Effector memory CD8-positive, alpha-beta T cell (primary cell): Measurements from ENCODE around the gene FAM50A.

Source experiments
- ATAC-seq: fragments of 150-1000 bp; cut with Tn5 transposase; replicated peaks from 2 replicates; pipeline ENCODE4 v1.10.0; 2021; ENCODE audit warnings: mild to moderate bottlenecking, moderate library complexity
- DNase-seq, 3 experiments: peaks; one replicate each; pipeline ENCODE4 v3.0.0; 2021
- H3K27ac Mint-ChIP-seq, 2 donors: one replicate each; pipeline ENCODE4 v1.8.0; 2022; ENCODE audit warnings: mild to moderate bottlenecking in 2 of 2, mixed read lengths in 2 of 2, moderate library complexity in 2 of 2
- H3K27me3 Mint-ChIP-seq, 2 donors: one replicate each; pipeline ENCODE4 v1.8.0; 2022; ENCODE audit warnings: mixed read lengths in 2 of 2
- H3K36me3 Mint-ChIP-seq: one replicate; pipeline ENCODE4 v1.8.0; 2022; ENCODE audit warnings: mild to moderate bottlenecking, moderate library complexity, mixed read lengths; ENCODE audit not compliant: insufficient read depth
- H3K4me1 Mint-ChIP-seq, 2 donors: one replicate each; pipeline ENCODE4 v1.8.0; 2022; ENCODE audit warnings: low read depth in 2 of 2, mixed read lengths in 2 of 2
- H3K4me3 Mint-ChIP-seq, 2 donors: one replicate each; pipeline ENCODE4 v1.8.0; 2022; ENCODE audit warnings: mild to moderate bottlenecking in 2 of 2, mixed read lengths in 2 of 2, moderate library complexity in 2 of 2
- H3K9me3 Mint-ChIP-seq, 2 donors: one replicate each; pipeline ENCODE4 v1.8.0; 2022; ENCODE audit warnings: mixed read lengths in 2 of 2

The FAM50A gene

GRCh38 chrX:154437971-154438893, 5.7 kb upstream of the FAM50A start:
- no peak for ATAC-seq
- Mint-ChIP-seq H3K27me3 (no peaks in the 10 kb centered on the region), H3K27ac (peak overlapping the region; percentile 85 to 87), H3K4me3 (peak overlapping the region; percentile 81 to 89), H3K36me3 (peaks cover 47% of the 10 kb centered on the region), H3K4me1 (peaks cover 4 to 17% of the 10 kb centered on the region in 2 donors), H3K9me3 (no peaks in the 10 kb centered on the region)
- DNase-seq = no peak

GRCh38 chrX:154439841-154440240, 4.1 kb upstream of the FAM50A start:
- DNase-seq = no peak
- H3K27me3 Mint-ChIP-seq = no peaks in the 10 kb centered on the region
- no peak overlapping the region for H3K27ac Mint-ChIP-seq
- H3K9me3 Mint-ChIP-seq = no peaks in the 10 kb centered on the region
- peaks cover 4 to 20% of the 10 kb centered on the region in 2 donors for H3K4me1 Mint-ChIP-seq
- no peak for ATAC-seq
- H3K36me3 Mint-ChIP-seq = peaks cover 44% of the 10 kb centered on the region
- no peak overlapping the region for H3K4me3 Mint-ChIP-seq

GRCh38 chrX:154440623-154441357, 3.2 kb upstream of the FAM50A start:
- Mint-ChIP-seq H3K36me3 (peaks cover 40% of the 10 kb centered on the region), H3K27ac (no peak overlapping the region), H3K4me3 (peak overlapping the region in 1 of 2 donors; percentile 38), H3K9me3 (no peaks in the 10 kb centered on the region), H3K4me1 (peaks cover 4 to 20% of the 10 kb centered on the region in 2 donors), H3K27me3 (no peaks in the 10 kb centered on the region)
- no peak for ATAC-seq
- no peak for DNase-seq

GRCh38 chrX:154441564-154441963, 2.4 kb upstream of the FAM50A start:
- Mint-ChIP-seq H3K27ac (no peak overlapping the region), H3K4me3 (peak overlapping the region in 1 of 2 donors; percentile 38)

GRCh38 chrX:154441984-154442707, 1.8 kb upstream of the FAM50A start:
- H3K4me3 Mint-ChIP-seq = peak overlapping the region in 1 of 2 donors; percentile 38
- H3K9me3 Mint-ChIP-seq = no peaks in the 10 kb centered on the region
- H3K4me1 Mint-ChIP-seq = peaks cover 0 to 23% of the 10 kb centered on the region in 2 donors
- H3K36me3 Mint-ChIP-seq = peaks cover 34% of the 10 kb centered on the region
- ATAC-seq (no peak), DNase-seq (no peak)
- no peak overlapping the region for H3K27ac Mint-ChIP-seq
- no peaks in the 10 kb centered on the region for H3K27me3 Mint-ChIP-seq

More at GRCh38 chrX:154441564-154441963, 2.4 kb upstream of the FAM50A start:
- ATAC-seq (peak; percentile 54), DNase-seq (peak in 1 of 3 experiments; percentile 20)
- H3K4me1 Mint-ChIP-seq = peaks cover 0 to 21% of the 10 kb centered on the region in 2 donors
- H3K36me3 Mint-ChIP-seq = peaks cover 34% of the 10 kb centered on the region
- H3K27me3 Mint-ChIP-seq = no peaks in the 10 kb centered on the region
- H3K9me3 Mint-ChIP-seq = no peaks in the 10 kb centered on the region

GRCh38 chrX:154443479-154443910, 446 bp upstream of the FAM50A start:
- no peak for ATAC-seq
- H3K27me3 Mint-ChIP-seq = no peaks in the 10 kb centered on the region
- H3K4me3 Mint-ChIP-seq = peak overlapping the region; percentile 78 to 84
- peaks cover 29% of the 10 kb centered on the region for H3K36me3 Mint-ChIP-seq
- DNase-seq = no peak
- H3K4me1 Mint-ChIP-seq = peaks cover 0 to 17% of the 10 kb centered on the region in 2 donors
- no peaks in the 10 kb centered on the region for H3K9me3 Mint-ChIP-seq
- H3K27ac Mint-ChIP-seq = peak overlapping the region; percentile 79 to 89

- Mint-ChIP-seq H3K4me3 (peak overlapping the region; percentile 29 to 45), H3K36me3 (peaks cover 29% of the 10 kb centered on the region), H3K27me3 (no peaks in the 10 kb centered on the region), H3K9me3 (no peaks in the 10 kb centered on the region), H3K27ac (no peak overlapping the region), H3K4me1 (peaks cover 0 to 17% of the 10 kb centered on the region in 2 donors)
- no peak for ATAC-seq
- no peak for DNase-seq
Measured at GRCh38 chrX:154444755-154445246, 860 bp downstream of the FAM50A start.

GRCh38 chrX:154445776-154446175, 1.8 kb downstream of the FAM50A start:
- Mint-ChIP-seq H3K27ac (no peak overlapping the region), H3K4me3 (peak overlapping the region; percentile 47 to 55), H3K4me1 (peaks cover 0 to 15% of the 10 kb centered on the region in 2 donors), H3K27me3 (no peaks in the 10 kb centered on the region), H3K36me3 (peaks cover 22% of the 10 kb centered on the region), H3K9me3 (no peaks in the 10 kb centered on the region)
- ATAC-seq (no peak), DNase-seq (no peak)

- Mint-ChIP-seq H3K4me1 (peaks cover 0 to 15% of the 10 kb centered on the region in 2 donors), H3K4me3 (no peak overlapping the region), H3K27ac (peak overlapping the region; percentile 49 to 89), H3K27me3 (no peaks in the 10 kb centered on the region), H3K36me3 (peaks cover 18% of the 10 kb centered on the region), H3K9me3 (no peaks in the 10 kb centered on the region)
- DNase-seq = no peak
- ATAC-seq = no peak
Measured at GRCh38 chrX:154446430-154446829, 2.5 kb downstream of the FAM50A start.

- ATAC-seq (no peak), DNase-seq (no peak)
- Mint-ChIP-seq H3K4me3 (no peak overlapping the region), H3K27ac (no peak overlapping the region), H3K36me3 (peaks cover 8% of the 10 kb centered on the region), H3K27me3 (no peaks in the 10 kb centered on the region), H3K9me3 (no peaks in the 10 kb centered on the region), H3K4me1 (peaks cover 0 to 9% of the 10 kb centered on the region in 2 donors)
Measured at GRCh38 chrX:154448484-154448883, 4.5 kb downstream of the FAM50A start.

- DNase-seq = no peak
- Mint-ChIP-seq H3K27me3 (no peaks in the 10 kb centered on the region), H3K4me3 (no peak overlapping the region), H3K9me3 (no peaks in the 10 kb centered on the region), H3K4me1 (peaks cover 0 to 8% of the 10 kb centered on the region in 2 donors), H3K36me3 (peaks cover 8% of the 10 kb centered on the region), H3K27ac (no peak overlapping the region)
- no peak for ATAC-seq
Measured at GRCh38 chrX:154449618-154450017, 5.7 kb downstream of the FAM50A start.

GRCh38 chrX:154450312-154450711, 6.4 kb downstream of the FAM50A start:
- ATAC-seq = no peak
- H3K36me3 Mint-ChIP-seq = peaks cover 8% of the 10 kb centered on the region
- H3K27me3 Mint-ChIP-seq = no peaks in the 10 kb centered on the region
- H3K27ac Mint-ChIP-seq = no peak overlapping the region
- no peak overlapping the region for H3K4me3 Mint-ChIP-seq
- H3K9me3 Mint-ChIP-seq = no peaks in the 10 kb centered on the region
- peaks cover 0 to 8% of the 10 kb centered on the region in 2 donors for H3K4me1 Mint-ChIP-seq
- DNase-seq = no peak

- DNase-seq (no peak), ATAC-seq (no peak)
- H3K9me3 Mint-ChIP-seq = no peaks in the 10 kb centered on the region
- H3K36me3 Mint-ChIP-seq = peaks cover 16% of the 10 kb centered on the region
- H3K27me3 Mint-ChIP-seq = no peaks in the 10 kb centered on the region
- H3K4me1 Mint-ChIP-seq = peaks cover 3 to 4% of the 10 kb centered on the region in 2 donors
- H3K27ac Mint-ChIP-seq = no peak overlapping the region
- H3K4me3 Mint-ChIP-seq = no peak overlapping the region
Measured at GRCh38 chrX:154452823-154453222, 8.9 kb downstream of the FAM50A start.
